ENCODE results near the gene EIF2S3.

DNA sequence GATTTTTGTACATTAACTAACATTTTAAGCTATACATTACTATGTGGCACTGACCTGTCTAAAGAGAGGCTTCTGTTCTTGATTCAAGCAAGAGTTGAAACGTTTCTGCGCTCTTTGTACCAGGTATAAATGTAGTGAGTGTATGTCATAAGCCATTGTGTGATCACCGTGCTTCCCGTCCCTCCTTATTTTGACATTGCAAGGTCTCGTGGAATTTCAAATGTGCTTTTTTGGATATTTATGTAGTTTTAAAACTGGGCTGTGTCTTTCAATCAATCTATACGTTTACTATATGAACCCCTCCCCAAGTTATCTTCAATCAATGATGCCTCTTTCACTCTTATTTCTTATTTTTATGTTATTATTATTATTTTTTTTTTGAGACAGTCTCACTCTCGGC is 27.7 kb upstream of the EIF2S3 start, which contains the start of gene KLHL15:
- no peak for TF ChIP-seq CTCF (conservative IDR thresholded peaks at IDR 0.05; ENCODE audit: low read depth, low read length)
- TF ChIP-seq EZH2 (IDR thresholded peaks at IDR 0.05; ENCODE audit: low read length, unreplicated experiment), result no peak
- no peak for TF ChIP-seq EZH2phosphoT487 (IDR thresholded peaks at IDR 0.05; ENCODE audit: borderline replicate concordance, low read length)

Data from PC-3 (cell line).